GM18498 (cell line): ENCODE measurements around the gene GSK3B.
A peak's percentile ranks its signal among the peaks of the same experiment; 100 is the strongest.

ENCODE experiments used
- ATAC-seq: cut with Tn5 transposase; IDR thresholded peaks from one replicate; pipeline ENCODE4 v1.9.1; 2021; ENCODE audit warnings: mild to moderate bottlenecking, moderate library complexity; ENCODE audit not compliant: unreplicated experiment

Gene GSK3B

GRCh38 chr3:119786409-119786808 is 307.8 kb downstream of the GSK3B start:
- no peak for ATAC-seq

- no peak for ATAC-seq
Observed at GRCh38 chr3:119783883-119784282, 310.4 kb downstream of the GSK3B start.

- ATAC-seq, result no peak
Observed at GRCh38 chr3:119783255-119783654, 311.0 kb downstream of the GSK3B start.

GRCh38 chr3:119782460-119782859 is 311.8 kb downstream of the GSK3B start:
- no peak for ATAC-seq

GRCh38 chr3:119781330-119782198 is 312.7 kb downstream of the GSK3B start, which contains the start of gene NR1I2:
NR1I2 (plus strand) TSS chr3:119782101.
- ATAC-seq, result no peak

GRCh38 chr3:119779731-119780383 is 314.4 kb downstream of the GSK3B start:
- ATAC-seq, result peak; percentile 67

- no peak for ATAC-seq
Observed at GRCh38 chr3:119778811-119779210, 315.4 kb downstream of the GSK3B start.

GRCh38 chr3:119778176-119778575 is 316.1 kb downstream of the GSK3B start:
- ATAC-seq, result no peak

- no peak for ATAC-seq
Observed at GRCh38 chr3:119776304-119776703, 317.9 kb downstream of the GSK3B start.

GRCh38 chr3:119774444-119774843 is 319.8 kb downstream of the GSK3B start:
- ATAC-seq, result peak; percentile 73
